GM12891 (cell line): ENCODE data around the gene XXYLT1.

Source experiments
- PAX5 ChIP-seq: IDR thresholded peaks from 2 replicates; pipeline ENCODE4 v1.6.1; 2011; ENCODE audit warnings: low read length, moderate library complexity, mild to moderate bottlenecking; ENCODE audit not compliant: insufficient read depth, severe bottlenecking
- POLR2A ChIP-seq: IDR thresholded peaks from 2 replicates; pipeline ENCODE4 v1.6.1; 2011; ENCODE audit warnings: low read depth, low read length, control low read depth
- POLR2AphosphoS5 ChIP-seq: IDR thresholded peaks from 2 replicates; pipeline ENCODE4 v1.6.1; 2011; ENCODE audit warnings: low read depth, low read length, control low read depth
- TAF1 ChIP-seq: IDR thresholded peaks from 2 replicates; pipeline ENCODE4 v1.6.1; 2011; ENCODE audit warnings: low read depth, low read length, control low read depth

- TF ChIP-seq POLR2AphosphoS5 (no peak), POLR2A (no peak), TAF1 (no peak), PAX5 (no peak)
These were observed 31.8 kb downstream of the XXYLT1 start for GRCh38 chr3:195239121-195239520.
